Sigmoid colon (tissue), 7 donors: ENCODE measurements around the gene NARS2. TPM values are rescaled to one million over a fixed set of nuclear protein-coding genes. Genes with fewer than 3 reads are reported as not detected.

ENCODE experiments used
- DNase-seq: peaks from one replicate; pipeline ENCODE4 v3.0.0-alpha.2; 2019
- H3K27ac ChIP-seq, 4 donors: fragments of 200-600 bp; sonication (generic); one replicate each; pipeline ENCODE4 v1.5.1; 2016 to 2019; ENCODE audit warnings: mild to moderate bottlenecking in 1 of 4
- H3K27me3 ChIP-seq, 3 donors: fragments of 200-600 bp; sonication (generic); one replicate each; pipeline ENCODE4 v1.5.1; 2019; ENCODE audit warnings: mild to moderate bottlenecking in 1 of 3
- H3K36me3 ChIP-seq, 4 donors: fragments of 200-600 bp; sonication (generic); one replicate each; pipeline ENCODE4 v1.5.1; 2016 to 2019
- H3K4me1 ChIP-seq, 4 donors: fragments of 200-600 bp; sonication (generic); one replicate each; pipeline ENCODE4 v1.5.1; 2017 to 2019
- H3K4me3 ChIP-seq, 4 donors: fragments of 200-600 bp; sonication (generic); one replicate each; pipeline ENCODE4 v1.5.1; 2017 to 2019; ENCODE audit warnings: mild to moderate bottlenecking in 2 of 4, moderate library complexity in 1 of 4
- H3K9me3 ChIP-seq, 4 donors: fragments of 200-600 bp in 3 of 4; sonication (generic) in 3 of 4; one replicate each; pipeline versions ENCODE4 v1.5.1 to v1.6.1; 2013 to 2019
- CTCF ChIP-seq, 4 experiments: fragments of 450-650 bp in 3 of 4; fragments of 200-600 bp in 1 of 4; IDR thresholded peaks; one replicate each; pipeline ENCODE4 v1.5.1; 2016 to 2019; ENCODE audit warnings: antibody characterized with exemption in 4 of 4, mild to moderate bottlenecking in 3 of 4, moderate library complexity in 2 of 4
- EP300 ChIP-seq, 4 donors: sonication (generic); formaldehyde crosslinking; IDR thresholded peaks; one replicate each; pipeline ENCODE4 v1.6.1; 2017; ENCODE audit warnings: antibody characterized with exemption in 4 of 4
- POLR2A ChIP-seq, 2 donors: fragments of 450-650 bp; IDR thresholded peaks; one replicate each; pipeline ENCODE4 v1.6.1; 2016; ENCODE audit warnings: antibody characterized with exemption in 2 of 2, mild to moderate bottlenecking in 2 of 2, moderate library complexity in 2 of 2
- POLR2AphosphoS5 ChIP-seq, 4 donors: sonication (generic); formaldehyde crosslinking; IDR thresholded peaks; one replicate each; pipeline ENCODE4 v1.6.1; 2017; ENCODE audit warnings: antibody characterized with exemption in 4 of 4
- WGBS, 2 donors: extraction: QIAGEN DNeasy Blood & Tissue Kit; methylation state at CpG; one replicate each; pipeline ENCODE4 v1.1.7; 2013; 5-methylcytosine and 5-hydroxymethylcytosine counted together
- intact Hi-C: fragments of 100-400 bp; cut with DNase I; formaldehyde crosslinking; loops from one replicate; pipeline ENCODE4 v1.15.1; 2023
- polyA plus RNA-seq, 3 donors: library from polyadenylated mRNA; stranded (reverse); fragments of 200-250 nt; gene quantifications; one replicate each; pipeline ENCODE4 v1.2.3, GENCODE V29; 2013
- total RNA-seq, 4 donors: library from RNA; depleted of rRNA; stranded (reverse); fragments of >200 nt; gene quantifications; one replicate each; pipeline ENCODE4 v1.1.0, GENCODE V29; 2016
- donor health status: healthy with polysubstance abuse.
- donor health status: Bipolar disorder and iron deficiency.
- donor health status: healthy.

NARS2 gene
- total and polyA plus RNA-seq, 7 donors: 7.8 to 22.2 (median 13.6) TPM

GRCh38 chr11:78453140-78453935 is 121.3 kb downstream of the NARS2 start:
- TF ChIP-seq EP300 (IDR thresholded peaks at IDR 0.05): no peak
- TF ChIP-seq POLR2AphosphoS5 (IDR thresholded peaks at IDR 0.05): no peak
- no peak for TF ChIP-seq CTCF (IDR thresholded peaks at IDR 0.05)
- no peak for TF ChIP-seq POLR2A (IDR thresholded peaks at IDR 0.05)
- 53 to 86% methylated on average over 2 of the region's 2 CpGs for WGBS, 2 donors
- no peaks in the 10 kb centered on the region for H3K27me3 ChIP-seq
- H3K36me3 ChIP-seq: no peaks in the 10 kb centered on the region
- intact Hi-C loops: no loop called here
- no peak overlapping the region for H3K27ac ChIP-seq
- DNase-seq: no peak
- no peaks in the 10 kb centered on the region for H3K4me1 ChIP-seq
- no peak overlapping the region for H3K4me3 ChIP-seq
- H3K9me3 ChIP-seq: no peaks in the 10 kb centered on the region

- no peaks in the 10 kb centered on the region for H3K36me3 ChIP-seq
- H3K9me3 ChIP-seq: no peaks in the 10 kb centered on the region
- TF ChIP-seq EP300 (IDR thresholded peaks at IDR 0.05): no peak
- intact Hi-C loops: no loop called here
- 18 to 70% methylated on average over 5 of the region's 5 CpGs for WGBS, 2 donors
- no peak for DNase-seq
- H3K4me3 ChIP-seq: no peak overlapping the region
- H3K27me3 ChIP-seq: no peaks in the 10 kb centered on the region
- H3K4me1 ChIP-seq: no peaks in the 10 kb centered on the region
- no peak overlapping the region for H3K27ac ChIP-seq
Observed at GRCh38 chr11:78451371-78452150, 123.1 kb downstream of the NARS2 start.

GRCh38 chr11:78450866-78451265 is 123.8 kb downstream of the NARS2 start:
- Histone ChIP-seq H3K4me1 (no peaks in the 10 kb centered on the region), H3K4me3 (no peak overlapping the region), H3K27me3 (no peaks in the 10 kb centered on the region), H3K36me3 (no peaks in the 10 kb centered on the region), H3K27ac (no peak overlapping the region), H3K9me3 (no peaks in the 10 kb centered on the region)
- no peak for TF ChIP-seq CTCF (IDR thresholded peaks at IDR 0.05)
- no peak for TF ChIP-seq POLR2AphosphoS5 (IDR thresholded peaks at IDR 0.05)
- no peak for TF ChIP-seq POLR2A (IDR thresholded peaks at IDR 0.05)
- no peak for TF ChIP-seq EP300 (IDR thresholded peaks at IDR 0.05)
- 23 to 46% methylated on average over 2 of the region's 2 CpGs for WGBS, 2 donors
- intact Hi-C loops: no loop called here
- no peak for DNase-seq

GRCh38 chr11:78449866-78450265 is 124.8 kb downstream of the NARS2 start:
- Histone ChIP-seq H3K36me3 (no peaks in the 10 kb centered on the region), H3K27me3 (no peaks in the 10 kb centered on the region), H3K4me3 (no peak overlapping the region), H3K27ac (no peak overlapping the region), H3K9me3 (no peaks in the 10 kb centered on the region), H3K4me1 (no peaks in the 10 kb centered on the region)
- TF ChIP-seq POLR2AphosphoS5 (IDR thresholded peaks at IDR 0.05) (no peak), POLR2A (IDR thresholded peaks at IDR 0.05) (no peak), CTCF (IDR thresholded peaks at IDR 0.05) (no peak), EP300 (IDR thresholded peaks at IDR 0.05) (no peak)
- no peak for DNase-seq
- intact Hi-C loops: no loop called here
- 93 to 95% methylated on average over 4 of the region's 4 CpGs for WGBS, 2 donors

- intact Hi-C loops: no loop called here
- no peak for DNase-seq
- Histone ChIP-seq H3K27ac (no peak overlapping the region), H3K9me3 (no peaks in the 10 kb centered on the region), H3K4me1 (no peaks in the 10 kb centered on the region), H3K27me3 (no peaks in the 10 kb centered on the region), H3K4me3 (no peak overlapping the region), H3K36me3 (peaks cover 0 to 15% (median 0%) of the 10 kb centered on the region in 4 donors)
- TF ChIP-seq EP300 (IDR thresholded peaks at IDR 0.05) (no peak), CTCF (IDR thresholded peaks at IDR 0.05) (no peak), POLR2AphosphoS5 (IDR thresholded peaks at IDR 0.05) (no peak), POLR2A (IDR thresholded peaks at IDR 0.05) (no peak)
Observed at GRCh38 chr11:78446210-78446609, 128.5 kb downstream of the NARS2 start.
